GM21526 (cell line): ENCODE measurements around the gene MED28.
A peak's percentile ranks its signal among the peaks of the same experiment; 100 is the strongest.

ENCODE experiments used
- ATAC-seq: cut with Tn5 transposase; IDR thresholded peaks from one replicate; pipeline ENCODE4 v1.9.1; 2021; ENCODE audit warnings: moderate library complexity; ENCODE audit not compliant: unreplicated experiment, low FRiP score

MED28 gene

DNA sequence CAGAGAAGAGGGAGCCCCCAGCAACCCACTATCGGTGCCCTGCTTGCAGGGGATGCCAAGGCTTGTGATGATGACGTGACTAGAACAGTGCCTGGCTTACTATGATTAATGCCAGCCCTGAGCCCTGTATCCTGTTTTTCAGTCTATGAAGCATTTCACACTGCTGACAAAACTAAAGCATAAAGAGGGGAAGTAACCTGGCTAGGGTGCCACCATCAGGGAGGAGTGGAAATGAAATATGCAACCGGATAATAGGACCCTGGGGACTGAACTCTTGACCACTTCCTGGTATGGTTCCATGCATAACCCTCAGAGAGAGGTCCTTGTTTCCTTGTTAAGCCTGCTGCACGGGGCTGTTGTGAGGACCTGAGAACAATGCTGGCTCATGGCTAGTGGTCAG is 50.3 kb downstream of the MED28 start:
- ATAC-seq, result peak; percentile 91

DNA sequence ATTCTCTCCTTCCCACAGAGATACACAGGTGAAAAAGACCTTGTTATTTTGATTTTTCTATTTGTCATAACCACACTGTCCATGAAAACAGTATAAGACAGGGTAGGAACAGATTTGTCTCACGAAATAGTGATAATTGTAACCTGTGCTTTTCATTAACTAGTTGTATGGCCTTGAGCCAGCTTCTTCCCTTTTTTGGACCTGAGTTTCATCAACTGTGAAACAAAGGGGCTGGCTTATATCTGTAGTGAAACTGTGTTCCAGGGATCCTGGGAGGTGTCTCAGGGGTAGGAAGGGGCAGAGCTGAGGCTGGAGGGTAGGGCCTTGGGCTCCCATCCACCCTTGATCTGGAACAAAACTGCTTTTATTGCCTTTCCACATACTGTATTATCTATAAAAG is 50.9 kb downstream of the MED28 start:
- no peak for ATAC-seq

DNA sequence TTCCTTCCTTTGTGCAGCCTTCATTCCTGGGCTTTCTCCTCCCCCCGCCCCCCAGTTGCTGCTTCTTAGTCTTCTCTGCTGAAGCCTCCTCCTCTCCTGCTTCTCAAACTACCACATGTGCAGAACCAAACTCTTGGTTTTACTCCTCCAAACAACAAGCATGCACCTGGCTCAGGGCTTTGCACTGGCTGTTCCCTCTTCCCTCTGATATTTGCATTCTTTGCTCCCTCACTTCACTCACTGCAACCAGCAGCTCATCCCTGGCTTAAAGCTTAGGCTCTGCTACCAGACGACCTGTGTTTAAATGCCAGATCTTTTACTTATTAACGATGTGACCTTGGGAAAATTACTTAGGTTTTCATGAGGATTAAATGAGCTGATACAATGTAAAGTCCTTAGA is 51.4 kb downstream of the MED28 start:
- no peak for ATAC-seq

- ATAC-seq, result no peak
These were observed 52.8 kb downstream of the MED28 start for GRCh38 chr4:17667253-17667652.

DNA sequence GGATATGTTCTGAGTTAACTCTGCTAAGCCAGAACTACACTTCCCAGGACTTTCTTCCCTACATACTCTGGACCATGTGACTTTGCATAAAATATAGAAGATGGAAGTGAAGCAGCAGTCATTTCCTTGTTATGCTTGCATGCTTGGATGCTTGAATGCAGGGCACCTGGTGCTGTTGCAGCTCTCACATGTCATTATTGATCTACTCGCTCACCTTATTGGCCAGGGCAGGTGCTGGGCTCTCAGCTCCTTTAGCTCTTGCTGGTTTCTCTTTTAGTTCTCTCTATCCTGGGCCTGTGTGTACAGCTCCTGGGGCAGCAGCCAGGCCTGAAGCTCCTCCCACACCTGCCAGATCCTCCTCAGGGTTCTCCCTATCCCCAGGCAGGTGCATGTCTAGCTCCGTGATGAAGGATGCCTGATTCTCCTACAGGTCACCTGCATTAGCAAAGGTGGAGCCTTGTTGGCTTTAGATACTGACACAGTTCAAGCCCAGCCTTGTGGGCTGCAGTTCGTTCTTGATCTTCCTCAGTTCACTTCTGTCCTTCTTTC is 53.3 kb downstream of the MED28 start:
- ATAC-seq, result no peak

GRCh38 chr4:17670423-17670822 is 56.0 kb downstream of the MED28 start:
- ATAC-seq, result no peak

GRCh38 chr4:17680559-17681280 is 66.3 kb downstream of the MED28 start:
- no peak for ATAC-seq

DNA sequence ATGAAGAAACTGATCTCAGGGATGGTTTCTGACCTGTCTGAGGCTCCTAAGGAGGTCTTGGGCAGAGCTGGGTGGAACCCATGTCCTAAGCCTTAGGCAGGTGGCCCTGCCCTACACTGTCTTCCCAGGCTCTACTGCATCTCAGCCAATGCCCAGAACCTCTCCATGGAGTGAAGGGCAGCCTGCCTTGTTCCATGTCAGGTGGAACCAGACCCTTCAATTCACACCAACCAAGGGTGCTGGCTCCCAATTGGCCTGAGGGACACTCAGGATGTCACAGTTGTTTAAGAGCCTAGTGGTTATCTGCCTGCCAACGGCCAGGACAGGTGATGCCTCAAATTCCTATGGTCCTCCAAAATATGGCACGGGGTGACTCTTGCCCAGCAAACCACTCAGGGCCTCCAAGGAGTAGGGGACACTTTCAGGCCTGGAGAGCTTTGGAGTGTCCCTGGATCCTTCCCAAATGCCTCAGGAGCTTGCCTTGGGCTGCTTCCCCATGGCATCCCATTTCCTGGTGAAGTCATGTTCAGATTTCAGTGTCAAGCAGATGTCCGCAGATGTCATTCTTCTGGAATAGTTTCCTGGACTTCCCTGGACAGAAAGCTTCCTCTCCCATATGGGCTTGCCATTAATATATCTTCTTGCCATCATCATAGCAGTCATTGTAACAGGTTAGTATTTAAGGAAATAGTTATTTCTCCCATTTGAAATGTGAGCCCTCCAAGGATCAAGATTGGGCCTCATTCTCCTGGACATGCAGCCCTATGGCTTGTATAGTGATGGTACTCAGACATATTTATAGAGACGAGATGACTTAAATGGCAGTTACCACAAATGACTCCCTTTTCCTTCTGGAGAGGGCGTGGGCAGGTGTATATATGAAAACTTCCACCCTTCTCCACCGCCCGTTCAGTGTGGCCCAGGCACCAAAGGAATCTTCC is 67.1 kb downstream of the MED28 start:
- no peak for ATAC-seq

GRCh38 chr4:17682222-17682566 is 67.8 kb downstream of the MED28 start:
- no peak for ATAC-seq
